H1 (cell line): Measurements from ENCODE around the gene CDKN1B. TPM values are rescaled to one million over a fixed set of nuclear protein-coding genes. Genes with fewer than 3 reads are reported as not detected.

Experiments used
- CTCF ChIA-PET: fragments of 300-600 bp; sonication (Branson Sonifier 250); formaldehyde crosslinking; loops from one replicate; lab custom pipeline; 2021; ENCODE audit not compliant: partially characterized antibody; lab: Charles Lee
- POLR2A ChIA-PET: fragments of 300-600 bp; sonication (Branson Sonifier 250); formaldehyde crosslinking; loops from one replicate; lab custom pipeline; 2021; ENCODE audit warnings: inconsistent platforms; ENCODE audit not compliant: partially characterized antibody; lab: Charles Lee
- DNase-seq, 2 experiments: peaks; one replicate each; pipeline versions ENCODE4 v3.0.0 to v3.0.0-alpha.2; 2010 to 2022; ENCODE audit warnings: low spot score in 2 of 2, low read depth in 1 of 2, mixed read lengths in 1 of 2
- FAIRE-seq: peaks from 2 replicates; lab custom pipeline; 2011; peaks lifted over from hg19 to GRCh38; lab: Jason Lieb, UNC
- H2AFZ ChIP-seq: 2 replicates; pipeline ENCODE4 v1.8.1; 2012; ENCODE audit warnings: low read length, inconsistent platforms
- H2AK5ac ChIP-seq: 2 replicates; pipeline ENCODE4 v1.6.1; 2013; ENCODE audit warnings: low read depth, low read length
- H2BK120ac ChIP-seq: replicated peaks from 2 replicates; pipeline ENCODE3; 2013; ENCODE audit warnings: low read depth, low read length, inconsistent platforms
- H2BK12ac ChIP-seq: 2 replicates; pipeline ENCODE4 v1.6.1; 2013; ENCODE audit warnings: low read depth, low read length
- H2BK15ac ChIP-seq: 2 replicates; pipeline ENCODE4 v1.6.1; 2013; ENCODE audit warnings: low read length
- H2BK20ac ChIP-seq: 2 replicates; pipeline ENCODE4 v1.6.1; 2013; ENCODE audit warnings: low read length
- H2BK5ac ChIP-seq: 2 replicates; pipeline ENCODE4 v1.6.1; 2013; ENCODE audit warnings: low read depth, low read length
- H3K14ac ChIP-seq: 2 replicates; pipeline ENCODE4 v1.6.1; 2013; ENCODE audit warnings: inconsistent platforms; ENCODE audit not compliant: insufficient read length
- H3K18ac ChIP-seq: 2 replicates; pipeline ENCODE4 v1.6.1; 2013; ENCODE audit warnings: low read length; ENCODE audit errors: extremely low read depth
- H3K23ac ChIP-seq: 2 replicates; pipeline ENCODE4 v1.6.1; 2013; ENCODE audit warnings: inconsistent platforms; ENCODE audit not compliant: insufficient read length
- H3K23me2 ChIP-seq: 2 replicates; pipeline ENCODE4 v1.6.1; 2013; ENCODE audit warnings: low read depth, low read length
- H3K27ac ChIP-seq: 2 replicates; pipeline ENCODE4 v1.6.1; 2011; ENCODE audit warnings: low read depth, low read length, inconsistent platforms
- H3K27me3 ChIP-seq, 4 experiments: replicated peaks in 1 of 4; 1 replicate in 1 of 4; 2 replicates in 3 of 4; pipeline versions ENCODE4 v1.6.1 to v1.8.1; 2011 to 2013; ENCODE audit warnings: low read length in 3 of 4, mild to moderate bottlenecking in 3 of 4, inconsistent platforms in 2 of 4, mixed read lengths in 2 of 4, moderate library complexity in 1 of 4; ENCODE audit not compliant: control insufficient read depth in 3 of 4, insufficient read depth in 3 of 4; ENCODE audit errors: extremely low read depth in 1 of 4
- H3K36me3 ChIP-seq, 4 experiments: 2 replicates each; pipeline versions ENCODE4 v1.6.1 to v1.8.1; 2011 to 2013; ENCODE audit warnings: mild to moderate bottlenecking in 4 of 4, low read length in 3 of 4, moderate library complexity in 2 of 4, control low read depth in 1 of 4, inconsistent platforms in 1 of 4; ENCODE audit not compliant: insufficient read depth in 4 of 4, control insufficient read depth in 2 of 4
- H3K4ac ChIP-seq: replicated peaks from 2 replicates; pipeline ENCODE3; 2013; ENCODE audit warnings: low read length, low read depth, mixed read lengths, inconsistent platforms; ENCODE audit not compliant: insufficient read length
- H3K4me1 ChIP-seq, 4 experiments: replicated peaks in 1 of 4; 1 replicate in 1 of 4; 2 replicates in 3 of 4; pipeline versions ENCODE4 v1.6.1 to v1.8.1; 2011 to 2013; ENCODE audit warnings: low read length in 3 of 4, inconsistent platforms in 2 of 4, mixed read lengths in 1 of 4; ENCODE audit not compliant: insufficient read depth in 4 of 4, control insufficient read depth in 3 of 4
- H3K4me2 ChIP-seq, 2 experiments: 2 replicates each; pipeline versions ENCODE4 v1.6.1 to v1.8.1; 2011 to 2013; ENCODE audit warnings: low read depth in 2 of 2, low read length in 2 of 2, control low read depth in 1 of 2, inconsistent platforms in 1 of 2, mild to moderate bottlenecking in 1 of 2; ENCODE audit not compliant: insufficient read depth in 1 of 2
- H3K4me3 ChIP-seq, 4 experiments: fragments of 200-600, 300-600 bp in 1 of 4; sonication (generic), shearing (Covaris generic), sonication (Bioruptor Twin) in 1 of 4; 2 replicates each; pipeline versions ENCODE4 v1.5.1 to v1.8.1; 2011 to 2016; ENCODE audit warnings: low read length in 4 of 4, low read depth in 3 of 4, control low read depth in 2 of 4, inconsistent platforms in 2 of 4, mild to moderate bottlenecking in 2 of 4, mixed read lengths in 1 of 4, moderate library complexity in 1 of 4; ENCODE audit not compliant: insufficient read depth in 2 of 4; ENCODE audit errors: extremely low read depth in 1 of 4
- H3K56ac ChIP-seq: replicated peaks from 2 replicates; pipeline ENCODE3; 2013; ENCODE audit warnings: low read depth, mild to moderate bottlenecking, mixed read lengths, low read length, inconsistent platforms; ENCODE audit not compliant: insufficient read length
- H3K79me1 ChIP-seq: 2 replicates; pipeline ENCODE4 v1.6.1; 2013; ENCODE audit warnings: low read depth, low read length, control low read depth
- H3K79me2 ChIP-seq, 2 experiments: 2 replicates each; pipeline versions ENCODE4 v1.6.1 to v1.8.1; 2012 to 2013; ENCODE audit warnings: low read length in 2 of 2, mild to moderate bottlenecking in 2 of 2, inconsistent platforms in 1 of 2; ENCODE audit not compliant: insufficient read depth in 2 of 2, control insufficient read depth in 1 of 2
- H3K9ac ChIP-seq, 4 experiments: replicated peaks in 1 of 4; 1 replicate in 1 of 4; 2 replicates in 3 of 4; pipeline versions ENCODE4 v1.6.1 to v1.8.1; 2011 to 2013; ENCODE audit warnings: low read depth in 3 of 4, low read length in 3 of 4, control low read depth in 2 of 4, mild to moderate bottlenecking in 2 of 4, moderate library complexity in 2 of 4, inconsistent platforms in 1 of 4; ENCODE audit errors: extremely low read depth in 1 of 4
- H3K9me3 ChIP-seq, 2 experiments: 2 replicates each; pipeline versions ENCODE4 v1.6.1 to v1.8.1; 2012 to 2013; ENCODE audit warnings: mild to moderate bottlenecking in 2 of 2, moderate library complexity in 2 of 2, control low read depth in 1 of 2, inconsistent platforms in 1 of 2, low read depth in 1 of 2, low read length in 1 of 2, mixed read lengths in 1 of 2; ENCODE audit not compliant: insufficient read depth in 2 of 2
- H4K20me1 ChIP-seq, 2 experiments: replicated peaks in 1 of 2; 2 replicates each; pipeline versions ENCODE3 to v1.8.1; 2011 to 2013; ENCODE audit warnings: inconsistent platforms in 2 of 2, low read length in 2 of 2, mild to moderate bottlenecking in 1 of 2; ENCODE audit not compliant: insufficient read depth in 2 of 2, control insufficient read depth in 1 of 2
- H4K5ac ChIP-seq: 2 replicates; pipeline ENCODE4 v1.6.1; 2013; ENCODE audit warnings: low read length, low read depth, mixed read lengths, inconsistent platforms; ENCODE audit not compliant: insufficient read length
- H4K8ac ChIP-seq: 2 replicates; pipeline ENCODE4 v1.8.0; 2013; ENCODE audit warnings: mild to moderate bottlenecking, moderate library complexity, low read length, inconsistent platforms; ENCODE audit not compliant: insufficient read depth; ENCODE audit errors: extremely low read depth
- H4K91ac ChIP-seq: replicated peaks from 2 replicates; pipeline ENCODE3; 2013; ENCODE audit warnings: low read length, mixed read lengths, inconsistent platforms; ENCODE audit not compliant: insufficient read length
- BRCA1 ChIP-seq: IDR thresholded peaks from 2 replicates; pipeline ENCODE4 v1.6.1; 2012; ENCODE audit warnings: low read depth, low read length, improper control_type of control experiment
- HDAC2 ChIP-seq, 2 experiments: fragments of 300-600 bp in 1 of 2; sonication (generic) in 1 of 2; IDR thresholded peaks; 2 replicates each; pipeline ENCODE4 v1.6.1; 2011 to 2012; ENCODE audit warnings: low read depth in 2 of 2, low read length in 2 of 2, mild to moderate bottlenecking in 2 of 2, moderate library complexity in 2 of 2, borderline replicate concordance in 1 of 2, inconsistent platforms in 1 of 2
- JUND ChIP-seq: IDR thresholded peaks from 2 replicates; pipeline ENCODE4 v1.6.1; 2011; ENCODE audit warnings: mild to moderate bottlenecking, improper control_type of control experiment, low read length
- RBBP5 ChIP-seq: IDR thresholded peaks from 2 replicates; pipeline ENCODE4 v1.7.1; 2012; ENCODE audit warnings: low read depth, mild to moderate bottlenecking, inconsistent platforms, low read length, moderate library complexity, borderline replicate concordance
- RFX5 ChIP-seq: IDR thresholded peaks from 2 replicates; pipeline ENCODE4 v1.6.1; 2011; ENCODE audit warnings: low read depth, low read length, improper control_type of control experiment, borderline replicate concordance
- RXRA ChIP-seq: IDR thresholded peaks from 2 replicates; pipeline ENCODE4 v1.6.1; 2011; ENCODE audit warnings: low read depth, mild to moderate bottlenecking, low read length, moderate library complexity; ENCODE audit not compliant: insufficient read depth
- SAP30 ChIP-seq: fragments of 300-600 bp; sonication (generic); IDR thresholded peaks from 2 replicates; pipeline ENCODE4 v1.7.1; 2012; ENCODE audit warnings: low read length, moderate library complexity, mild to moderate bottlenecking, inconsistent platforms; ENCODE audit not compliant: insufficient read depth, insufficient replicate concordance
- SIRT6 ChIP-seq: IDR thresholded peaks from one replicate; pipeline ENCODE4 v1.7.1; 2012; ENCODE audit warnings: low read length, inconsistent platforms
- TAF1 ChIP-seq: IDR thresholded peaks from 2 replicates; pipeline ENCODE4 v1.6.1; 2011; ENCODE audit warnings: mild to moderate bottlenecking, low read depth, low read length
- TCF12 ChIP-seq: IDR thresholded peaks from 2 replicates; pipeline ENCODE4 v1.6.1; 2011; ENCODE audit warnings: low read depth, mild to moderate bottlenecking, low read length
- WGBS, 2 experiments: shearing (Covaris generic) in 1 of 2; methylation state at CpG; one replicate each; pipeline versions ENCODE4 v1.1.6 to v1.1.7; 2013 to 2015; ENCODE audit warnings: low lambda C conversion rate in 2 of 2, mixed read lengths in 2 of 2, inconsistent platforms in 1 of 2, low coverage in 1 of 2, missing lambda C conversion rate in 1 of 2; ENCODE audit not compliant: insufficient replicate concordance in 2 of 2, insufficient coverage in 1 of 2, insufficient read length in 1 of 2; ENCODE audit errors: extremely low coverage in 1 of 2, missing lambda C conversion rate in 1 of 2; 5-methylcytosine and 5-hydroxymethylcytosine counted together
- polyA plus RNA-seq, 7 experiments: library from polyadenylated mRNA; depleted of rRNA in 3 of 7; stranded (reverse) in 5 of 7; unstranded in 2 of 7; fragments of >200 nt in 5 of 7; fragments of 200-250 nt in 2 of 7; gene quantifications; 1 replicate in 5 of 7; 2 replicates in 1 of 7; 4 replicates in 1 of 7; pipeline versions ENCODE4 v1.2.1 to v1.2.3, GENCODE V29; 2011 to 2013; ENCODE audit warnings: missing spikeins in 2 of 7, mixed read lengths in 2 of 7
- total RNA-seq: library from RNA; stranded (reverse); fragmentation: NEBNext Ultra II Directional; extraction: Animal tissue kit (Norgen Biotek cat#: 25700); gene quantifications from 2 replicates; pipeline ENCODE4 v1.2.1, GENCODE V29; 2021
- TF ChIP-seq, protein P1 (sequence below): IDR thresholded peaks from 2 replicates; pipeline ENCODE4 v1.6.1; 2012; ENCODE audit warnings: low read length, inconsistent platforms

The CDKN1B gene
- total and polyA plus RNA-seq, 2 of the 8 experiments (the other 6 are each of a cell fraction or from before 2014, with no cell fraction given) = 6.5 to 27.2 TPM

GRCh38 chr12:12719496-12719895 is 2.3 kb downstream of the CDKN1B start:
- Histone ChIP-seq H3K56ac (no peak overlapping the region), H3K4me1 (peaks cover 5 to 19% (median 13%) of the 10 kb centered on the region in 4 experiments; a peak in 6 of 7 replicates), H3K27me3 (peaks cover 0 to 4% (median under 1%) of the 10 kb centered on the region in 4 experiments; a peak in 2 of 7 replicates), H2AFZ (no peak overlapping the region), H3K27ac (no peak overlapping the region), H2AK5ac (no peak overlapping the region), H3K18ac (no peak overlapping the region), H3K4me3 (peak overlapping the region in 3 of 4 experiments; percentile 89 to 99 (median 96); a peak in 5 of 8 replicates), H2BK20ac (no peak overlapping the region), H3K14ac (no peak overlapping the region), H3K4ac (no peak overlapping the region), H3K4me2 (peak overlapping the region; percentile 95 to 96; a peak in 3 of 4 replicates), H4K5ac (no peak overlapping the region), H2BK5ac (no peak overlapping the region), H3K23ac (no peak overlapping the region), H3K9me3 (no peaks in the 10 kb centered on the region), H3K9ac (no peak overlapping the region), H2BK12ac (no peak overlapping the region), H2BK120ac (no peak overlapping the region), H4K20me1 (peaks cover 10 to 12% of the 10 kb centered on the region in 2 experiments), H3K36me3 (peaks cover 0 to 40% (median 10%) of the 10 kb centered on the region in 4 experiments; a peak in 6 of 8 replicates), H2BK15ac (no peak overlapping the region), H3K79me1 (peaks cover 7% of the 10 kb centered on the region; the same call in 1 of the 2 replicates), H3K23me2 (peaks cover 20% of the 10 kb centered on the region), H3K79me2 (peaks cover 8 to 26% of the 10 kb centered on the region in 2 experiments; a peak in 3 of 4 replicates), H4K91ac (no peak overlapping the region), H4K8ac (no peak overlapping the region)
- POLR2A ChIA-PET = interaction anchor here (1.4 to 1.5 kb wide), 2 partner anchors 27 to 94 kb away, joined by 3 to 4 read pairs; partner anchors contain the start of gene DDX47
- FAIRE-seq = no peak
- WGBS, 2 experiments = 81% methylated on average over 3 of the region's 3 CpGs; no CpG with 5 or more reads in 1 of the 2 experiments
- CTCF ChIA-PET = interaction anchor here (0.6 to 2.4 kb wide), 4 partner anchors 16 to 493 kb away, joined by 3 to 12 read pairs (median 4); no protein-coding TSS in a partner anchor
- no peak for DNase-seq
- TF ChIP-seq RFX5 (no peak), HDAC2 (IDR thresholded peaks at IDR 0.05; ENCODE audit: borderline replicate concordance in 1 of 2, low read depth in 2 of 2, low read length in 2 of 2) (no peak), RXRA (no peak), JUND (no peak), SAP30 (no peak), TAF1 (no peak), RBBP5 (no peak), SIRT6 (no peak), TCF12 (no peak), BRCA1 (no peak)
- TF ChIP-seq, protein P1, sequence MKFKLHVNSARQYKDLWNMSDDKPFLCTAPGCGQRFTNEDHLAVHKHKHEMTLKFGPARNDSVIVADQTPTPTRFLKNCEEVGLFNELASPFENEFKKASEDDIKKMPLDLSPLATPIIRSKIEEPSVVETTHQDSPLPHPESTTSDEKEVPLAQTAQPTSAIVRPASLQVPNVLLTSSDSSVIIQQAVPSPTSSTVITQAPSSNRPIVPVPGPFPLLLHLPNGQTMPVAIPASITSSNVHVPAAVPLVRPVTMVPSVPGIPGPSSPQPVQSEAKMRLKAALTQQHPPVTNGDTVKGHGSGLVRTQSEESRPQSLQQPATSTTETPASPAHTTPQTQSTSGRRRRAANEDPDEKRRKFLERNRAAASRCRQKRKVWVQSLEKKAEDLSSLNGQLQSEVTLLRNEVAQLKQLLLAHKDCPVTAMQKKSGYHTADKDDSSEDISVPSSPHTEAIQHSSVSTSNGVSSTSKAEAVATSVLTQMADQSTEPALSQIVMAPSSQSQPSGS = no peak
